H1 (cell line): ENCODE data around the gene GLOD4. TPM values are rescaled to one million over a fixed set of nuclear protein-coding genes. Genes with fewer than 3 reads are reported as not detected.

Experiments used
- CTCF ChIA-PET: fragments of 300-600 bp; sonication (Branson Sonifier 250); formaldehyde crosslinking; loops from one replicate; lab custom pipeline; 2021; ENCODE audit not compliant: partially characterized antibody; lab: Charles Lee
- POLR2A ChIA-PET: fragments of 300-600 bp; sonication (Branson Sonifier 250); formaldehyde crosslinking; loops from one replicate; lab custom pipeline; 2021; ENCODE audit warnings: inconsistent platforms; ENCODE audit not compliant: partially characterized antibody; lab: Charles Lee
- DNase-seq, 2 experiments: peaks; one replicate each; pipeline versions ENCODE4 v3.0.0 to v3.0.0-alpha.2; 2010 to 2022; ENCODE audit warnings: low spot score in 2 of 2, low read depth in 1 of 2, mixed read lengths in 1 of 2
- FAIRE-seq: peaks from 2 replicates; lab custom pipeline; 2011; peaks lifted over from hg19 to GRCh38; lab: Jason Lieb, UNC
- H2AFZ ChIP-seq: 2 replicates; pipeline ENCODE4 v1.8.1; 2012; ENCODE audit warnings: low read length, inconsistent platforms
- H2AK5ac ChIP-seq: 2 replicates; pipeline ENCODE4 v1.6.1; 2013; ENCODE audit warnings: low read depth, low read length
- H2BK120ac ChIP-seq: replicated peaks from 2 replicates; pipeline ENCODE3; 2013; ENCODE audit warnings: low read depth, low read length, inconsistent platforms
- H2BK12ac ChIP-seq: 2 replicates; pipeline ENCODE4 v1.6.1; 2013; ENCODE audit warnings: low read depth, low read length
- H2BK15ac ChIP-seq: 2 replicates; pipeline ENCODE4 v1.6.1; 2013; ENCODE audit warnings: low read length
- H2BK20ac ChIP-seq: 2 replicates; pipeline ENCODE4 v1.6.1; 2013; ENCODE audit warnings: low read length
- H2BK5ac ChIP-seq: 2 replicates; pipeline ENCODE4 v1.6.1; 2013; ENCODE audit warnings: low read depth, low read length
- H3K14ac ChIP-seq: 2 replicates; pipeline ENCODE4 v1.6.1; 2013; ENCODE audit warnings: inconsistent platforms; ENCODE audit not compliant: insufficient read length
- H3K18ac ChIP-seq: 2 replicates; pipeline ENCODE4 v1.6.1; 2013; ENCODE audit warnings: low read length; ENCODE audit errors: extremely low read depth
- H3K23ac ChIP-seq: 2 replicates; pipeline ENCODE4 v1.6.1; 2013; ENCODE audit warnings: inconsistent platforms; ENCODE audit not compliant: insufficient read length
- H3K23me2 ChIP-seq: 2 replicates; pipeline ENCODE4 v1.6.1; 2013; ENCODE audit warnings: low read depth, low read length
- H3K27ac ChIP-seq: 2 replicates; pipeline ENCODE4 v1.6.1; 2011; ENCODE audit warnings: low read depth, low read length, inconsistent platforms
- H3K27me3 ChIP-seq, 4 experiments: replicated peaks in 1 of 4; 1 replicate in 1 of 4; 2 replicates in 3 of 4; pipeline versions ENCODE4 v1.6.1 to v1.8.1; 2011 to 2013; ENCODE audit warnings: low read length in 3 of 4, mild to moderate bottlenecking in 3 of 4, inconsistent platforms in 2 of 4, mixed read lengths in 2 of 4, moderate library complexity in 1 of 4; ENCODE audit not compliant: control insufficient read depth in 3 of 4, insufficient read depth in 3 of 4; ENCODE audit errors: extremely low read depth in 1 of 4
- H3K36me3 ChIP-seq, 4 experiments: 2 replicates each; pipeline versions ENCODE4 v1.6.1 to v1.8.1; 2011 to 2013; ENCODE audit warnings: mild to moderate bottlenecking in 4 of 4, low read length in 3 of 4, moderate library complexity in 2 of 4, control low read depth in 1 of 4, inconsistent platforms in 1 of 4; ENCODE audit not compliant: insufficient read depth in 4 of 4, control insufficient read depth in 2 of 4
- H3K4ac ChIP-seq: replicated peaks from 2 replicates; pipeline ENCODE3; 2013; ENCODE audit warnings: low read length, low read depth, mixed read lengths, inconsistent platforms; ENCODE audit not compliant: insufficient read length
- H3K4me1 ChIP-seq, 4 experiments: replicated peaks in 1 of 4; 1 replicate in 1 of 4; 2 replicates in 3 of 4; pipeline versions ENCODE4 v1.6.1 to v1.8.1; 2011 to 2013; ENCODE audit warnings: low read length in 3 of 4, inconsistent platforms in 2 of 4, mixed read lengths in 1 of 4; ENCODE audit not compliant: insufficient read depth in 4 of 4, control insufficient read depth in 3 of 4
- H3K4me2 ChIP-seq, 2 experiments: 2 replicates each; pipeline versions ENCODE4 v1.6.1 to v1.8.1; 2011 to 2013; ENCODE audit warnings: low read depth in 2 of 2, low read length in 2 of 2, control low read depth in 1 of 2, inconsistent platforms in 1 of 2, mild to moderate bottlenecking in 1 of 2; ENCODE audit not compliant: insufficient read depth in 1 of 2
- H3K4me3 ChIP-seq, 4 experiments: fragments of 200-600, 300-600 bp in 1 of 4; sonication (generic), shearing (Covaris generic), sonication (Bioruptor Twin) in 1 of 4; 2 replicates each; pipeline versions ENCODE4 v1.5.1 to v1.8.1; 2011 to 2016; ENCODE audit warnings: low read length in 4 of 4, low read depth in 3 of 4, control low read depth in 2 of 4, inconsistent platforms in 2 of 4, mild to moderate bottlenecking in 2 of 4, mixed read lengths in 1 of 4, moderate library complexity in 1 of 4; ENCODE audit not compliant: insufficient read depth in 2 of 4; ENCODE audit errors: extremely low read depth in 1 of 4
- H3K56ac ChIP-seq: replicated peaks from 2 replicates; pipeline ENCODE3; 2013; ENCODE audit warnings: low read depth, mild to moderate bottlenecking, mixed read lengths, low read length, inconsistent platforms; ENCODE audit not compliant: insufficient read length
- H3K79me1 ChIP-seq: 2 replicates; pipeline ENCODE4 v1.6.1; 2013; ENCODE audit warnings: low read depth, low read length, control low read depth
- H3K79me2 ChIP-seq, 2 experiments: 2 replicates each; pipeline versions ENCODE4 v1.6.1 to v1.8.1; 2012 to 2013; ENCODE audit warnings: low read length in 2 of 2, mild to moderate bottlenecking in 2 of 2, inconsistent platforms in 1 of 2; ENCODE audit not compliant: insufficient read depth in 2 of 2, control insufficient read depth in 1 of 2
- H3K9ac ChIP-seq, 4 experiments: replicated peaks in 1 of 4; 1 replicate in 1 of 4; 2 replicates in 3 of 4; pipeline versions ENCODE4 v1.6.1 to v1.8.1; 2011 to 2013; ENCODE audit warnings: low read depth in 3 of 4, low read length in 3 of 4, control low read depth in 2 of 4, mild to moderate bottlenecking in 2 of 4, moderate library complexity in 2 of 4, inconsistent platforms in 1 of 4; ENCODE audit errors: extremely low read depth in 1 of 4
- H3K9me3 ChIP-seq, 2 experiments: 2 replicates each; pipeline versions ENCODE4 v1.6.1 to v1.8.1; 2012 to 2013; ENCODE audit warnings: mild to moderate bottlenecking in 2 of 2, moderate library complexity in 2 of 2, control low read depth in 1 of 2, inconsistent platforms in 1 of 2, low read depth in 1 of 2, low read length in 1 of 2, mixed read lengths in 1 of 2; ENCODE audit not compliant: insufficient read depth in 2 of 2
- H4K20me1 ChIP-seq, 2 experiments: replicated peaks in 1 of 2; 2 replicates each; pipeline versions ENCODE3 to v1.8.1; 2011 to 2013; ENCODE audit warnings: inconsistent platforms in 2 of 2, low read length in 2 of 2, mild to moderate bottlenecking in 1 of 2; ENCODE audit not compliant: insufficient read depth in 2 of 2, control insufficient read depth in 1 of 2
- H4K5ac ChIP-seq: 2 replicates; pipeline ENCODE4 v1.6.1; 2013; ENCODE audit warnings: low read length, low read depth, mixed read lengths, inconsistent platforms; ENCODE audit not compliant: insufficient read length
- H4K8ac ChIP-seq: 2 replicates; pipeline ENCODE4 v1.8.0; 2013; ENCODE audit warnings: mild to moderate bottlenecking, moderate library complexity, low read length, inconsistent platforms; ENCODE audit not compliant: insufficient read depth; ENCODE audit errors: extremely low read depth
- H4K91ac ChIP-seq: replicated peaks from 2 replicates; pipeline ENCODE3; 2013; ENCODE audit warnings: low read length, mixed read lengths, inconsistent platforms; ENCODE audit not compliant: insufficient read length
- BRCA1 ChIP-seq: IDR thresholded peaks from 2 replicates; pipeline ENCODE4 v1.6.1; 2012; ENCODE audit warnings: low read depth, low read length, improper control_type of control experiment
- CBX5 ChIP-seq: fragments of 300-800, 300-1000 bp; sonication (generic); IDR thresholded peaks from 2 replicates; pipeline ENCODE4 v1.7.1; 2016; ENCODE audit warnings: antibody characterized with exemption, low read length, low read depth
- EGR1 ChIP-seq: IDR thresholded peaks from 2 replicates; pipeline ENCODE4 v1.6.1; 2011; ENCODE audit warnings: low read depth, low read length, borderline replicate concordance
- HDAC6 ChIP-seq: IDR thresholded peaks from one replicate; pipeline ENCODE4 v1.7.1; 2012; ENCODE audit warnings: low read depth, mild to moderate bottlenecking, inconsistent platforms, low read length, moderate library complexity
- JUN ChIP-seq: IDR thresholded peaks from 2 replicates; pipeline ENCODE4 v1.6.1; 2011; ENCODE audit warnings: low read depth, mild to moderate bottlenecking, improper control_type of control experiment, low read length
- JUND ChIP-seq: IDR thresholded peaks from 2 replicates; pipeline ENCODE4 v1.6.1; 2011; ENCODE audit warnings: mild to moderate bottlenecking, improper control_type of control experiment, low read length
- RXRA ChIP-seq: IDR thresholded peaks from 2 replicates; pipeline ENCODE4 v1.6.1; 2011; ENCODE audit warnings: low read depth, mild to moderate bottlenecking, low read length, moderate library complexity; ENCODE audit not compliant: insufficient read depth
- SIX5 ChIP-seq: IDR thresholded peaks from 2 replicates; pipeline ENCODE4 v1.6.1; 2011; ENCODE audit warnings: mild to moderate bottlenecking, low read depth, low read length
- WGBS, 2 experiments: shearing (Covaris generic) in 1 of 2; methylation state at CpG; one replicate each; pipeline versions ENCODE4 v1.1.6 to v1.1.7; 2013 to 2015; ENCODE audit warnings: low lambda C conversion rate in 2 of 2, mixed read lengths in 2 of 2, inconsistent platforms in 1 of 2, low coverage in 1 of 2, missing lambda C conversion rate in 1 of 2; ENCODE audit not compliant: insufficient replicate concordance in 2 of 2, insufficient coverage in 1 of 2, insufficient read length in 1 of 2; ENCODE audit errors: extremely low coverage in 1 of 2, missing lambda C conversion rate in 1 of 2; 5-methylcytosine and 5-hydroxymethylcytosine counted together
- long read RNA-seq, 2 experiments: library from RNA in 1 of 2; library from capped mRNA in 1 of 2; stranded (forward); transcript quantifications; one replicate each; pipeline ENCODE4 v2.0.0, GENCODE V29; 2021; ENCODE audit warnings: inconsistent platforms in 1 of 2
- polyA minus RNA-seq, 3 experiments: library from RNA; depleted of rRNA, polyadenylated mRNA; stranded (reverse); fragments of >200 nt; gene quantifications; 1 replicate in 2 of 3; 2 replicates in 1 of 3; pipeline ENCODE4 v1.2.3, GENCODE V29; 2011
- polyA plus RNA-seq, 7 experiments: library from polyadenylated mRNA; depleted of rRNA in 3 of 7; stranded (reverse) in 5 of 7; unstranded in 2 of 7; fragments of >200 nt in 5 of 7; fragments of 200-250 nt in 2 of 7; gene quantifications; 1 replicate in 5 of 7; 2 replicates in 1 of 7; 4 replicates in 1 of 7; pipeline versions ENCODE4 v1.2.1 to v1.2.3, GENCODE V29; 2011 to 2013; ENCODE audit warnings: missing spikeins in 2 of 7, mixed read lengths in 2 of 7
- total RNA-seq: library from RNA; stranded (reverse); fragmentation: NEBNext Ultra II Directional; extraction: Animal tissue kit (Norgen Biotek cat#: 25700); gene quantifications from 2 replicates; pipeline ENCODE4 v1.2.1, GENCODE V29; 2021

Gene GLOD4
- total RNA-seq (81.3 and 85.3 TPM in 2 replicates), polyA plus RNA-seq (2011; rRNA removed) (24.5 and 36.8 TPM in 2 replicates), polyA minus RNA-seq (2011; rRNA and poly(A)+ RNA removed) (23.8 and 24.3 TPM in 2 replicates)
- 55.4 TPM for polyA plus RNA-seq (2011; cell fraction: cytosol; rRNA removed)
- polyA plus RNA-seq (2011; cell fraction: nucleus; rRNA removed): 12.7 TPM
- polyA plus RNA-seq (2012, experiment 1 of 2): 87.7 to 101 TPM (median 89.9 TPM) in 4 replicates
- polyA plus RNA-seq (2012, experiment 2 of 2): 44.3 TPM
- polyA plus RNA-seq (2013, experiment 1 of 2): 38.2 TPM
- 38.0 TPM for polyA plus RNA-seq (2013, experiment 2 of 2)
- polyA minus RNA-seq (2011; cell fraction: cytosol; rRNA and poly(A)+ RNA removed): 19.1 TPM
- polyA minus RNA-seq (2011; cell fraction: nucleus; rRNA and poly(A)+ RNA removed): 15.5 TPM
- long read RNA-seq, experiment 1, transcript GLOD4-202 (9 exons, 2,059 nt): major isoform, 18 of 45 reads
- long read RNA-seq, experiment 1, partial matches to known transcripts: 19 of 45 reads
- long read RNA-seq, experiment 1, other reads (novel, unspliced or antisense): 8 of 45 reads
- long read RNA-seq, experiment 2, transcript GLOD4-202 (9 exons, 2,059 nt): major isoform, 104 of 148 reads
- long read RNA-seq, experiment 2, partial matches to known transcripts: 39 of 148 reads
- long read RNA-seq, experiment 2, other reads (novel, unspliced or antisense): 5 of 148 reads

GRCh38 chr17:781805-782731 lies at the start of gene GLOD4, which contains the start of gene MRM3:
GLOD4 (minus strand) TSS chr17:782280; CDS start chr17:782255, 25 bp downstream.
MRM3 (plus strand) TSS chr17:782353; CDS start chr17:782379, 26 bp downstream.
- Histone ChIP-seq H2AFZ (peak within 1 kb of the TSS; percentile 81), H2BK12ac (no peak within 1 kb of the TSS; the same call in 1 of the 2 replicates), H3K56ac (no peak within 1 kb of the TSS), H3K4ac (no peak within 1 kb of the TSS), H3K9me3 (no peaks in the 10 kb centered on the region), H3K9ac (peak within 1 kb of the TSS; percentile 93 to 97 (median 95)), H2BK15ac (no peak within 1 kb of the TSS), H3K14ac (no peak within 1 kb of the TSS), H3K36me3 (peaks cover 12 to 25% (median 18%) of the 10 kb centered on the region in 4 experiments), H3K27ac (peak within 1 kb of the TSS; percentile 87), H3K27me3 (no peaks in the 10 kb centered on the region), H4K20me1 (peaks cover 0 to 5% of the 10 kb centered on the region in 2 experiments), H3K4me1 (0 out of 7 replicates have a peak, but pooled peaks cover 0 to 1% (median 0%) of the 10 kb centered on the region in 4 experiments), H2BK5ac (peak within 1 kb of the TSS; percentile 74), H2AK5ac (no peak within 1 kb of the TSS), H2BK120ac (no peak within 1 kb of the TSS), H4K8ac (peak within 1 kb of the TSS; percentile 100), H3K23me2 (0 out of 2 replicates have a peak, but pooled peaks cover 2% of the 10 kb centered on the region), H4K5ac (peak within 1 kb of the TSS; percentile 97), H3K18ac (peak within 1 kb of the TSS; percentile 17; the same call in 1 of the 2 replicates), H4K91ac (no peak within 1 kb of the TSS), H2BK20ac (no peak within 1 kb of the TSS), H3K4me2 (peak within 1 kb of the TSS; percentile 78 to 92), H3K4me3 (peak within 1 kb of the TSS; percentile 89 to 100 (median 97)), H3K23ac (no peak within 1 kb of the TSS), H3K79me2 (peaks cover 7 to 58% of the 10 kb centered on the region in 2 experiments), H3K79me1 (peaks cover 2% of the 10 kb centered on the region)
- no peak for FAIRE-seq
- CTCF ChIA-PET: interaction anchor here (0.7 to 2.6 kb wide), 11 partner anchors 9 to 218 kb away, joined by 3 to 13 read pairs (median 4); partner anchors contain the start of genes NXN and TIMM22
- POLR2A ChIA-PET: interaction anchor here (0.6 to 2.9 kb wide), 17 partner anchors 10 to 224 kb away, joined by 3 to 22 read pairs (median 3); partner anchors contain the start of genes GEMIN4, NXN and TIMM22
- 1% methylated on average over 69 of the region's 87 CpGs; no CpG with 5 or more reads in 1 of the 2 experiments for WGBS, 2 experiments
- DNase-seq: peak in 1 of 2 experiments; percentile 99
- TF ChIP-seq JUN: no peak
- peak; percentile 42; the same call in 1 of the 2 replicates for TF ChIP-seq JUND
- TF ChIP-seq CBX5: no peak
- no peak for TF ChIP-seq HDAC6
- TF ChIP-seq BRCA1: peak; percentile 75
- no peak for TF ChIP-seq RXRA
- no peak for TF ChIP-seq SIX5
- TF ChIP-seq EGR1: no peak
